ENCODE data around the gene KRTAP2-4.
"Not testable (repeated sequence)": the region's sequence is repeated elsewhere in the genome, so short reads cannot be mapped to it uniquely, and the experiment has no call there.

The KRTAP2-4 gene

GRCh38 chr17:41065829-41066624 lies at the start of gene KRTAP2-4:
Gene KRTAP2-4 (minus strand): TSS chr17:41065879. CDS start chr17:41065845, 34 bp downstream.
- peak; percentile 78 for DNase-seq (ENCODE audit: low spot score)

- DNase-seq (ENCODE audit: low spot score): no peak
Measured at GRCh38 chr17:41111151-41111885, 45.6 kb upstream of the KRTAP2-4 start.

- DNase-seq (ENCODE audit: low spot score): not testable (repeated sequence)
Measured at GRCh38 chr17:41108728-41109386, 43.2 kb upstream of the KRTAP2-4 start.

GRCh38 chr17:41107941-41108450 lies 42.3 kb upstream of the KRTAP2-4 start:
- no peak for DNase-seq (ENCODE audit: low spot score)

- not testable (repeated sequence) for DNase-seq (ENCODE audit: low spot score)
Measured at GRCh38 chr17:41105347-41105746, 39.7 kb upstream of the KRTAP2-4 start, which contains the start of gene KRTAP4-9. Gene KRTAP4-9 (plus strand): TSS chr17:41105389. CDS start chr17:41105389, 0 bp downstream.

GRCh38 chr17:41104386-41105038 lies 38.8 kb upstream of the KRTAP2-4 start:
- not testable (repeated sequence) for DNase-seq (ENCODE audit: low spot score)

- DNase-seq (ENCODE audit: low spot score): no peak
Measured at GRCh38 chr17:41103896-41104295, 38.2 kb upstream of the KRTAP2-4 start.

GRCh38 chr17:41101586-41102259 lies 36.0 kb upstream of the KRTAP2-4 start, which contains the start of gene KRTAP4-16:
Gene KRTAP4-16 (minus strand): TSS chr17:41102209. CDS start chr17:41102209, 0 bp downstream.
- no peak for DNase-seq (ENCODE audit: low spot score)

- not testable (repeated sequence) for DNase-seq (ENCODE audit: low spot score)
Measured at GRCh38 chr17:41099682-41100480, 34.2 kb upstream of the KRTAP2-4 start.

GRCh38 chr17:41098481-41098880 lies 32.8 kb upstream of the KRTAP2-4 start:
- peak; percentile 7 for DNase-seq (ENCODE audit: low spot score)

- no peak for DNase-seq (ENCODE audit: low spot score)
Measured at GRCh38 chr17:41098042-41098441, 32.4 kb upstream of the KRTAP2-4 start, which contains the start of gene KRTAP4-8. Gene KRTAP4-8 (minus strand): TSS chr17:41098142. CDS start chr17:41098084, 58 bp downstream.

GRCh38 chr17:41096055-41096454 lies 30.4 kb upstream of the KRTAP2-4 start:
- no peak for DNase-seq (ENCODE audit: low spot score)

- not testable (repeated sequence) for DNase-seq (ENCODE audit: low spot score)
Measured at GRCh38 chr17:41088760-41089352, 23.2 kb upstream of the KRTAP2-4 start.

GRCh38 chr17:41084100-41084856 lies 18.6 kb upstream of the KRTAP2-4 start, which contains the start of gene KRTAP4-7:
Gene KRTAP4-7 (plus strand): TSS chr17:41084150. CDS start chr17:41084207, 57 bp downstream.
- not testable (repeated sequence) for DNase-seq (ENCODE audit: low spot score)

GRCh38 chr17:41083427-41083826 lies 17.7 kb upstream of the KRTAP2-4 start:
- not testable (repeated sequence) for DNase-seq (ENCODE audit: low spot score)

GRCh38 chr17:41082626-41083025 lies 16.9 kb upstream of the KRTAP2-4 start:
- DNase-seq (ENCODE audit: low spot score): no peak

- no peak for DNase-seq (ENCODE audit: low spot score)
Measured at GRCh38 chr17:41076788-41077187, 11.1 kb upstream of the KRTAP2-4 start.

GRCh38 chr17:41073676-41074075 lies 8.0 kb upstream of the KRTAP2-4 start:
- DNase-seq (ENCODE audit: low spot score): no peak
